ENCODE results near the gene PRDM16.

The PRDM16 gene

GRCh38 chr1:3413975-3414710, 345.1 kb downstream of the PRDM16 start:
- no peak overlapping the region for H3K4me3 ChIP-seq (ENCODE audit: low read depth, low read length)
- DNase-seq (ENCODE audit: low read depth): no peak

- no peak overlapping the region for H3K4me3 ChIP-seq (ENCODE audit: low read depth, low read length)
- no peak for DNase-seq (ENCODE audit: low read depth)
Observed at GRCh38 chr1:3415260-3416090, 346.5 kb downstream of the PRDM16 start.

- H3K4me3 ChIP-seq (ENCODE audit: low read depth, low read length): no peak overlapping the region
- no peak for DNase-seq (ENCODE audit: low read depth)
Observed at GRCh38 chr1:3417082-3417739, 348.2 kb downstream of the PRDM16 start.

- H3K4me3 ChIP-seq (ENCODE audit: low read depth, low read length): no peak overlapping the region
- no peak for DNase-seq (ENCODE audit: low read depth)
Observed at GRCh38 chr1:3417934-3418333, 348.9 kb downstream of the PRDM16 start.

GRCh38 chr1:3418600-3418999, 349.6 kb downstream of the PRDM16 start:
- no peak for DNase-seq (ENCODE audit: low read depth)
- no peak overlapping the region for H3K4me3 ChIP-seq (ENCODE audit: low read depth, low read length)

- DNase-seq (ENCODE audit: low read depth): no peak
- no peak overlapping the region for H3K4me3 ChIP-seq (ENCODE audit: low read depth, low read length)
Observed at GRCh38 chr1:3419415-3420204, 350.6 kb downstream of the PRDM16 start.

- DNase-seq (ENCODE audit: low read depth): no peak
- H3K4me3 ChIP-seq (ENCODE audit: low read depth, low read length): no peak overlapping the region
Observed at GRCh38 chr1:3420218-3420951, 351.4 kb downstream of the PRDM16 start.

GRCh38 chr1:3422638-3423037, 353.6 kb downstream of the PRDM16 start:
- DNase-seq (ENCODE audit: low read depth): no peak
- no peak overlapping the region for H3K4me3 ChIP-seq (ENCODE audit: low read depth, low read length)

GRCh38 chr1:3423245-3423829, 354.3 kb downstream of the PRDM16 start:
- no peak for DNase-seq (ENCODE audit: low read depth)
- H3K4me3 ChIP-seq (ENCODE audit: low read depth, low read length): no peak overlapping the region

GRCh38 chr1:3423896-3424611, 355.1 kb downstream of the PRDM16 start:
- H3K4me3 ChIP-seq (ENCODE audit: low read depth, low read length): no peak overlapping the region
- no peak for DNase-seq (ENCODE audit: low read depth)

- H3K4me3 ChIP-seq (ENCODE audit: low read depth, low read length): no peak overlapping the region
- DNase-seq (ENCODE audit: low read depth): no peak
Observed at GRCh38 chr1:3425486-3426215, 356.6 kb downstream of the PRDM16 start.

- DNase-seq (ENCODE audit: low read depth): no peak
- H3K4me3 ChIP-seq (ENCODE audit: low read depth, low read length): no peak overlapping the region
Observed at GRCh38 chr1:3426956-3427535, 358.0 kb downstream of the PRDM16 start.

- H3K4me3 ChIP-seq (ENCODE audit: low read depth, low read length): no peak overlapping the region
- DNase-seq (ENCODE audit: low read depth): no peak
Observed at GRCh38 chr1:3427711-3428704, 359.0 kb downstream of the PRDM16 start.

GRCh38 chr1:3428899-3429298, 359.9 kb downstream of the PRDM16 start:
- H3K4me3 ChIP-seq (ENCODE audit: low read depth, low read length): no peak overlapping the region
- DNase-seq (ENCODE audit: low read depth): no peak

GRCh38 chr1:3429320-3429719, 360.3 kb downstream of the PRDM16 start:
- no peak for DNase-seq (ENCODE audit: low read depth)
- H3K4me3 ChIP-seq (ENCODE audit: low read depth, low read length): no peak overlapping the region

GRCh38 chr1:3429766-3430165, 360.8 kb downstream of the PRDM16 start:
- no peak for DNase-seq (ENCODE audit: low read depth)
- no peak overlapping the region for H3K4me3 ChIP-seq (ENCODE audit: low read depth, low read length)
